Adipose tissue (tissue), 3 donors: ENCODE data around the gene SHROOM2. TPM values are rescaled to one million over a fixed set of nuclear protein-coding genes. Genes with fewer than 3 reads are reported as not detected.

Experiments used
- H3K27ac ChIP-seq: one replicate; pipeline ENCODE4 v1.5.1; 2013; ENCODE audit warnings: low read depth, low read length
- WGBS, 3 donors: extraction: QIAGEN DNeasy Blood & Tissue Kit; methylation state at CpG; one replicate each; pipeline ENCODE4 v1.1.7; 2013; 5-methylcytosine and 5-hydroxymethylcytosine counted together
- polyA plus RNA-seq, 3 donors: library from polyadenylated mRNA; stranded (reverse); fragments of 200-250 nt; gene quantifications; one replicate each; pipeline ENCODE4 v1.2.3, GENCODE V29; 2013
- donor health status: healthy with polysubstance abuse.
- donor health status: Bipolar disorder and iron deficiency.
- donor health status: healthy.

The SHROOM2 gene
- polyA plus RNA-seq, 3 donors: 0.34 to 1.7 (median 0.43) TPM

- WGBS, 3 donors: 65 to 90% (median 81%) methylated on average over 7 of the region's 7 CpGs
- no peak overlapping the region for H3K27ac ChIP-seq
These were observed 35.3 kb downstream of the SHROOM2 start for GRCh38 chrX:9821572-9821971.

- 59 to 74% (median 63%) methylated on average over 12 of the region's 12 CpGs for WGBS, 3 donors
- H3K27ac ChIP-seq: no peak overlapping the region
These were observed 38.3 kb downstream of the SHROOM2 start for GRCh38 chrX:9824554-9824953.

GRCh38 chrX:9825129-9825790 is 39.0 kb downstream of the SHROOM2 start:
- H3K27ac ChIP-seq: no peak overlapping the region
- 38 to 66% (median 56%) methylated on average over 6 of the region's 6 CpGs for WGBS, 3 donors

DNA sequence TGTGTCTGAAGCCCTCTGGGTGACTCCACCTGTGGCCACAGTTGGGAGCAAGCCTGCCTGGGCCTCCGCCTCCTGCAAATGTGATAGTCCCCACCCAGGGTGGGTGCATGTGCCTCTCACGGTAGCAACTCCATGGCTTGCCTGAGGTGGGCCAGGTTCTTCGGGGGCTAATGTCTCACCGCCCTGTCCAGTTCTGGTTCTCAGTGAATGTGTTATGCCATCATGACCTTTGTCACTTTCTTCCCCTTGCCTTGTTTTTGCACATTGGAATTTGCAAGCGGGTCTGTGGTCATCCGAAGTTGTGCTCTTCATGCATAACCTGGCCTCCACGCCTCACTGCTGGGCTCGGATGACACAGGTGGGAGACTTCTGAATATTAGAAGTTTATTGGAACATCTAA is 39.7 kb downstream of the SHROOM2 start:
- no peak overlapping the region for H3K27ac ChIP-seq
- 95 to 100% (median 97%) methylated on average over 7 to 8 of the region's 8 CpGs for WGBS, 3 donors

DNA sequence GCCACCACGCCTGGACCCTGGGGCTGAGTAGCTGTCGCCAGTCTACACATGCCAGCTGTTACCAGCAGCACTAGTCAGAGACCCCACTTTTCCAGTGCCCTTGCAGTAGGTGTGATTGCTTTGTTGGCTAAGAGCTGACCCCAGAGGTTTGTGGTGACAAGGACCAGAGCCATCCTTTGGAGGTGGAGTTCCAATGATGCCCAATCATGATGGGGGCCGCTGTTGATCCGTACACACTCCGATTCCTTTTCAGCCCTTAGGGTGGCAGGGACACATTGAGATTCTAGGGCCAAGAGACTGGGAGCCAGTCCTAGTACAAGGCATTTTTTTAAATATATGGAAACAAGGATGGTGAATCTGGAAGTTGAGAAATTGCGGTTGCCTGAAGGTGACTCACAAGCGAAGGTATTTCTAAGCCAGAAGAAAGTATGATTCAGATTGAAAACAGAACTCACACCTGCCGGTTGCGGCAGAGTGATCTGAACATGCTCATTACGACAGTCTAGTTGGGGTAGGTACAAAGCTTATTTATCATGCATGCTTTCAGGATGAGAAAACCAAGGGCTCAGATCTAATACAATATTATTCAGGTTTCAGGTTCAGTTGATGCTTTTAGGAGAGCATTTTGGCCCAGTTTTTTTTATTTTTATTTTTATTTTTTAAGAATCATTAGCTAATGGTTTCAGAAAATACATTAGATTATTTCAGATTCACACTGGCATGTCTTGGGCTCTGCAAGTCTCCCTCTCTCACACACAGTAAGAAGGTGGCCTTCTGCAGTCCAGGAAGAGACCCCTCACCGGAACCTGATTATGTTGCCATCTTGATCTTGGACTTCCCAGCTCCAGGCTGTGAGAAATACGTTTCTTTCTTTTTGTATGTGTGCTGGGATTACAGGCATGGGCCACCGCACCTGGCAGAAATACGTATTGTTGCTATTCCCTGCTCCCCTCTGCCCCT is 43.4 kb downstream of the SHROOM2 start:
- WGBS, 3 donors: 86 to 94% (median 90%) methylated on average over 13 to 14 of the region's 14 CpGs
- H3K27ac ChIP-seq: no peak overlapping the region

DNA sequence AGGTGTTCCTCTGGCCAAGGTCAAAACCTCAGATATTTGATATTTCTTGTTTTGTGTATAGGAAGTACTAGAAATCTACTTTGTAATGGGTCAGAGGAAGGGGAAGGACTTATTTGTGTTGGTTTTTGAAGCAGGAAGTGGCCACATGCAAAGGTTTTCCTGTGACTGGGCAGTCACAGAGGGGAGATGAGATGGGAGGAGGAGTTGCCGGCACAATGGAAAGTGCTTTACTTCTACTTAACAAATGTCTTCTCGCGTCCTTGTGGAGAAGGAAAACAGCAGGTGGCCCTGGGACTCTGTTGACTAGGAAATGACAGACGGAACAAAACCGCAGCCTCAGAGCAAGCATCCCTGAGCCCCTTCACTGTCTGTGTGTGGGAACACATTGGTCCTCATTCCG is 46.6 kb downstream of the SHROOM2 start:
- H3K27ac ChIP-seq: no peak overlapping the region
- 28 to 46% (median 40%) methylated on average over 5 to 6 of the region's 6 CpGs for WGBS, 3 donors

- 75 to 88% (median 83%) methylated on average over 10 to 11 of the region's 11 CpGs for WGBS, 3 donors
- H3K27ac ChIP-seq: no peak overlapping the region
These were observed 49.5 kb downstream of the SHROOM2 start for GRCh38 chrX:9835585-9836210.

DNA sequence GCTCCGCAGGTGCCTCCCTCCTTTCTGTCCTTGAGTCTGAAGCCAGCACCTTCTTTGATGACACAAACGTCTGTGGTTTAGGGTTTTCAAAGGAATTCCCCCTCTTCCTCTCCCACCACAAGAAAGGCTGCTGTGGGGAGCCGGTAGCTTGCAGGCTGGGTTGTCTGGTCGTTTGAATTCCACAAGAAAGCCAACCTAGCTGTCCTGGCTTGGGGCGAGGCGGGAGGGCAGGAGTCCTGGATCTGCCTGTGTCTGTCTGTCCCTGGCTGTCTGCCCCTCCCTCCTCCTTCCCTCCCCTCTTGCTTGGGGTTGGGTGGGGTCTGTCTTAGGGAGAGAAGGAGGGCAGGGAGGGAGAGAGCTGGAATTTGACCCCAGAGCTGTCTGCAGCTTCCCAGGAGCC is 56.3 kb downstream of the SHROOM2 start:
- 37 to 69% (median 37%) methylated on average over 6 of the region's 6 CpGs for WGBS, 3 donors
- H3K27ac ChIP-seq: no peak overlapping the region

DNA sequence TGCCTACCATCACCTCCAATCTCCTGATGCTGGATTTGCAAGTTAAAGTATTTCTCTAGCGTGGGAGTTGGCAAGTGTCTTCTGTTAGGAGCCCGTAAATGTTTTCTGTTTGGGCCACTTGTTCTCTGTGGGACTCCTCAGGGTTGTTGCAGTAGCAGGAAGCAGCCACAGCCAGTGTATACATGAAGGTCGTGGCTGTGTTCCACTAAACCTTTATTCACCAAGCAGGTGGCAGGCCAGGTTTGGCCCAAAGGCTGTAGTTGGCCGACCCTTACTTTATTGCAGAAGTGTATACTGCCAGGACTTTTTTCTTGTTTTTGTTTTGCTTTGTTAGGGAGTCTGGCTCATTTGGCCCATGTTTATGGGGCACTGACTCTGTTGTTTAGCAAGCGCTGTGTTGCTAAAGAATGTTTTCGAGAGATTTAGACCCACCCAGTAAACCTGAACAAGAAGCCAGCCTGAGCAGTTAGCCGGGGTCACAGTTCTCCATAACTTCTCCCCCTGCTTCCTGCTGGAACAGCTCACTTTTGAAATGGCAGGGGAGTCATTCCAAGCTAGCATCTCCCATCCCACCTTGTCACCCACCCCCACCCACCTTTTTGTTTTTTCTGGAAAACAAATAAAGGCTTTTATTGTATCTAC is 58.8 kb downstream of the SHROOM2 start:
- WGBS, 3 donors: 71 to 81% (median 71%) methylated on average over 7 of the region's 7 CpGs
- no peak overlapping the region for H3K27ac ChIP-seq

DNA sequence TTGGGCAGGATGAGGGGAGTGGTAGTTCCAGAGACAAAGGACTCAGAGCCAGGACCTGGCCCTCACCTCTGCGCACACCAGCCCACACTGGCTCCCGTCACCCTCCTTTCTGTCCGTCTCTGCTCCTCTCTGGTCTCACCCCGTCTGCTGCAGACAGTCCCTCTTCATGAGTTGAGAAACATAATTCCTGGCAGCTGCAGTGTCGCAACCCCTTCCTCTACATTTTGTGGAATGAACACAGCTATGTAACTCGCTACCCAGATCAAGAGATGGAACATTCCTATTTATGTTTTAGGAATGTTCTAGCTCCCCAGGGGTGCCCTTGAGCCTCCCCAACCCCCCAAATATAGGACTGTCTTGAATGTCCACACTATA is 59.3 kb downstream of the SHROOM2 start:
- H3K27ac ChIP-seq: no peak overlapping the region
- 53 to 90% (median 72%) methylated on average over 6 of the region's 6 CpGs for WGBS, 3 donors

DNA sequence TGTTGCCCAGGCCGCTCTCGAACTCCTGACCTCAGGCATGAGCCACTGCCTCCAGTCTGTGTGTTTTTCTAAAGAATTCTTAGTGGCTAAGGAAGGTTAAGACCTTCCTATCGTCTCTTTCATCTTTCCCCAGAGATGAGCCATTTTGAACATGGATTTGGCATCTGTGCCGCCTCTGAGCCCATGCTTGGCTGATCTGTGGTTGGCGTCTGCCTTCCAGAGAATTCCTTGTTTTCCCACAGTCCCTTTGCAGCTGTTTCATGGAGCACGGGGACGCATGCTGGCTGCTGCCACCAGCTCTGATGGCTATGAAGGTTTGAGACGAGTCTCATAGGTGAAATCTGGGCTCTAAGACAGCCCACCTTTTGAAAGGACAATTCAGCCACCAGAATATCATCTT is 60.4 kb downstream of the SHROOM2 start:
- 87 to 93% (median 93%) methylated on average over 8 of the region's 8 CpGs for WGBS, 3 donors
- no peak overlapping the region for H3K27ac ChIP-seq

DNA sequence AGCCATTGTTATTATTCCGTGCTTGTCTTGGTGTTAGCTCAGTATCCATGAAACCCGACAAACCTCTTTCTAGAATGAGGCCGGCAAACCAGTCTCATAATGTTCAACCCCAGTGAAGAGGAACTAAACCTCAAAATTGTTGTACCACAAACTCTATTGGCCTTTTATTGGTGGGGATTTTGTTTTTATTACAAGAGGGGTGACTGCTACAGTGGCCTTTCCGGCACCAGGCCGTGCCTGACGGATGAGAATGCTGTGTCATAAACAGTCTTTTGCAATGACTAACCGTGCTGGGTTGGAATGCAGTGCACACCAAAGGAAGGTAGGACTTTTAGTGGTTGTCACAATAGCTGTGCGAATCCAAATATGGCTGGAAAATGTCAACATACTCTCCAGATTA is 60.8 kb downstream of the SHROOM2 start:
- WGBS, 3 donors: 67 to 91% (median 75%) methylated on average over 8 of the region's 8 CpGs
- no peak overlapping the region for H3K27ac ChIP-seq

GRCh38 chrX:9848718-9849479 is 62.7 kb downstream of the SHROOM2 start:
- no peak overlapping the region for H3K27ac ChIP-seq
- 78 to 85% (median 83%) methylated on average over 17 of the region's 17 CpGs for WGBS, 3 donors

GRCh38 chrX:9851890-9852289 is 65.7 kb downstream of the SHROOM2 start:
- 61 to 84% (median 70%) methylated on average over 6 of the region's 6 CpGs for WGBS, 3 donors
- no peak overlapping the region for H3K27ac ChIP-seq

GRCh38 chrX:9853307-9853706 is 67.1 kb downstream of the SHROOM2 start:
- H3K27ac ChIP-seq: no peak overlapping the region
- 76 to 81% (median 81%) methylated on average over 4 of the region's 4 CpGs for WGBS, 3 donors

- no peak overlapping the region for H3K27ac ChIP-seq
- WGBS, 3 donors: 48 to 77% (median 56%) methylated on average over 14 of the region's 14 CpGs
These were observed 69.5 kb downstream of the SHROOM2 start for GRCh38 chrX:9855561-9856283.

DNA sequence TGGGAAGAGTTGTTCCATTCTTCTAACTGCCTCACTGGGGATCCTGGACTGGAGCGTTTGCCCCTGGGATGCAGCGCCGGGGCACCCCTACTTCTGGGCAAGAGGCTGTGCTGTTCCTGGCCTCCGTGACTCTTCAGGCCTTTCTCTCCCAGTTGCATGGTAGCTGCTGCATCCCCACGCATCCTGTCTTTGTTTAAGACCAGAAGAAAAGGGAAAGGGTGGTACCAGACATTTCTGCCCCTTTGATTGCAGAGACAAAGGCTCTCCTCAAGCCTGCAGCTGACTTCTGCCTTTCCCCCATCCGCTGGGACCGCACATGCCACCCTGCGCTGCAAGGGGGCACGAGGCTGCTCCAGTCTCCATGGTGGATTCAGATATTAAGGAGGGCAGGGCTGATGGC is 70.4 kb downstream of the SHROOM2 start:
- WGBS, 3 donors: 65 to 82% (median 71%) methylated on average over 5 to 9 of the region's 9 CpGs
- H3K27ac ChIP-seq: no peak overlapping the region
